Measurements from ENCODE around the gene CTSZ. TPM values are rescaled to one million over a fixed set of nuclear protein-coding genes. Genes with fewer than 3 reads are reported as not detected.

Gene CTSZ
- total and polyA plus RNA-seq, 2 of the 8 experiments (the other 6 are each of a cell fraction or from before 2014, with no cell fraction given): 32.8 to 34.0 TPM

DNA sequence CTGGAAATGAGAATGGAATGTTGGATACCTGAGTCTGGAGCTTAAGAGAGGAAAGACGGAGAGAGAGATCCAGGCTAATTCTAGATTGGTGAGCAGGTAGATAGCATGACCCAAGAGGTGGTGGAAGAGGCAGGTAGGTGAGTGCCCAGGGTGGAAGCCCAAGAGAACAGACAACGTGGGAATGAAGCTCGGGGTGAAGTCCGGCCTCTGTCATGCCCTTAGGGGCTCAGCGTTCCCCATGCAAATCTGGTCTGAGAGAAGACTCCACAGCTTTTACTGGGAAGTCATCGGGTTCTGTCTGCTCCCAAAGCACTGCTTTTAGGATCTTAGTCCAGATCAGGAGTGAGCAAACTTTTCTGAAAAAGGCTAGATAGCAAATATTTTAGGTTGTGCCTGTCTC lies 22.4 kb downstream of the CTSZ start:
- Histone ChIP-seq H3K27me3 (replicated peaks in 1 of 4; ENCODE audit: control insufficient read depth in 3 of 4, extremely low read depth in 1 of 4, insufficient read depth in 3 of 4, low read length in 3 of 4) (no peaks in the 10 kb centered on the region), H3K4me1 (replicated peaks in 1 of 4; ENCODE audit: control insufficient read depth in 3 of 4, insufficient read depth in 4 of 4, low read length in 3 of 4) (no peaks in the 10 kb centered on the region), H3K18ac (ENCODE audit: extremely low read depth, low read length) (no peak overlapping the region), H3K56ac (replicated peaks; ENCODE audit: insufficient read length, low read depth, low read length) (no peak overlapping the region), H4K91ac (replicated peaks; ENCODE audit: insufficient read length, low read length) (no peak overlapping the region), H3K79me2 (ENCODE audit: control insufficient read depth in 1 of 2, insufficient read depth in 2 of 2, low read length in 2 of 2) (peaks cover 4 to 43% of the 10 kb centered on the region in 2 experiments), H2BK12ac (ENCODE audit: low read depth, low read length) (no peak overlapping the region), H3K23ac (ENCODE audit: insufficient read length) (no peak overlapping the region), H3K9me3 (ENCODE audit: insufficient read depth in 2 of 2, low read depth in 1 of 2, low read length in 1 of 2) (no peaks in the 10 kb centered on the region), H3K14ac (ENCODE audit: insufficient read length) (no peak overlapping the region), H3K4me2 (ENCODE audit: insufficient read depth in 1 of 2, low read depth in 2 of 2, low read length in 2 of 2) (no peak overlapping the region), H2AK5ac (ENCODE audit: low read depth, low read length) (no peak overlapping the region), H3K79me1 (ENCODE audit: low read depth, low read length) (peaks cover 18% of the 10 kb centered on the region), H3K4ac (replicated peaks; ENCODE audit: insufficient read length, low read depth, low read length) (no peak overlapping the region), H4K5ac (ENCODE audit: insufficient read length, low read depth, low read length) (no peak overlapping the region), H3K23me2 (ENCODE audit: low read depth, low read length) (no peaks in the 10 kb centered on the region; the same call in 1 of the 2 replicates), H2BK15ac (ENCODE audit: low read length) (no peak overlapping the region), H2AFZ (ENCODE audit: low read length) (no peak overlapping the region), H2BK120ac (replicated peaks; ENCODE audit: low read depth, low read length) (no peak overlapping the region), H3K36me3 (ENCODE audit: control insufficient read depth in 2 of 4, insufficient read depth in 4 of 4, low read length in 3 of 4) (peaks cover 22 to 33% (median 26%) of the 10 kb centered on the region in 4 experiments), H3K9ac (replicated peaks in 1 of 4; ENCODE audit: extremely low read depth in 1 of 4, low read depth in 3 of 4, low read length in 3 of 4) (no peak overlapping the region; a peak in 1 of 7 replicates), H4K20me1 (replicated peaks in 1 of 2; ENCODE audit: control insufficient read depth in 1 of 2, insufficient read depth in 2 of 2, low read length in 2 of 2) (peaks cover 4 to 14% of the 10 kb centered on the region in 2 experiments), H2BK5ac (ENCODE audit: low read depth, low read length) (no peak overlapping the region), H3K4me3 (ENCODE audit: extremely low read depth in 1 of 4, insufficient read depth in 2 of 4, low read depth in 3 of 4, low read length in 4 of 4) (no peak overlapping the region), H4K8ac (ENCODE audit: extremely low read depth, insufficient read depth, low read length) (no peak overlapping the region), H2BK20ac (ENCODE audit: low read length) (no peak overlapping the region), H3K27ac (ENCODE audit: low read depth, low read length) (no peak overlapping the region)
- CTCF ChIA-PET (ENCODE audit: partially characterized antibody): interaction anchor here (0.8 to 1.2 kb wide), 2 partner anchors 12 to 103 kb away, joined by 3 read pairs; no protein-coding TSS in a partner anchor
- POLR2A ChIA-PET (ENCODE audit: partially characterized antibody): interaction anchor here (0.9 to 2.6 kb wide), 6 partner anchors 9 to 428 kb away, joined by 3 to 7 read pairs (median 4); no protein-coding TSS in a partner anchor
- DNase-seq (ENCODE audit: low read depth in 1 of 2, low spot score in 2 of 2) (no peak), FAIRE-seq (no peak)
- 85% methylated on average over 6 of the region's 6 CpGs; no CpG with 5 or more reads in 1 of the 2 experiments for WGBS, 2 experiments (ENCODE audit: extremely low coverage in 1 of 2, insufficient coverage in 1 of 2, insufficient read length in 1 of 2, insufficient replicate concordance in 2 of 2, low coverage in 1 of 2, low lambda C conversion rate in 2 of 2, missing lambda C conversion rate in 1 of 2)
- no peak for TF ChIP-seq RBBP5 (IDR thresholded peaks at IDR 0.05; ENCODE audit: borderline replicate concordance, low read depth, low read length)
- TF ChIP-seq GABPA (IDR thresholded peaks at IDR 0.05; ENCODE audit: borderline replicate concordance, insufficient read depth, low read length): no peak
- TF ChIP-seq SUZ12 (IDR thresholded peaks at IDR 0.05; ENCODE audit: low read length): no peak
- no peak for TF ChIP-seq SP4 (IDR thresholded peaks at IDR 0.05; ENCODE audit: low read length)
- TF ChIP-seq, protein P1, sequence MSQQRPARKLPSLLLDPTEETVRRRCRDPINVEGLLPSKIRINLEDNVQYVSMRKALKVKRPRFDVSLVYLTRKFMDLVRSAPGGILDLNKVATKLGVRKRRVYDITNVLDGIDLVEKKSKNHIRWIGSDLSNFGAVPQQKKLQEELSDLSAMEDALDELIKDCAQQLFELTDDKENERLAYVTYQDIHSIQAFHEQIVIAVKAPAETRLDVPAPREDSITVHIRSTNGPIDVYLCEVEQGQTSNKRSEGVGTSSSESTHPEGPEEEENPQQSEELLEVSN (IDR thresholded peaks at IDR 0.05): no peak
- no peak for TF ChIP-seq CREB1 (IDR thresholded peaks at IDR 0.05)
- no peak for TF ChIP-seq CBX8 (IDR thresholded peaks at IDR 0.05; ENCODE audit: borderline replicate concordance, low read depth, low read length)
- TF ChIP-seq CEBPB (IDR thresholded peaks at IDR 0.05; ENCODE audit: low read depth, low read length): no peak

All from H1 (cell line).